ENCODE data around the gene HDAC10. TPM values are rescaled to one million over a fixed set of nuclear protein-coding genes. Genes with fewer than 3 reads are reported as not detected.
A peak's percentile ranks its signal among the peaks of the same experiment; 100 is the strongest.

HDAC10 gene
- polyA plus RNA-seq, 1 of the 3 experiments (the other 2 are of a cell fraction), result 51.9 TPM

GRCh38 chr22:50274771-50275170 lies 23.7 kb upstream of the HDAC10 start:
- Histone ChIP-seq H3K27me3 (ENCODE audit: insufficient read depth) (no peaks in the 10 kb centered on the region), H3K4me2 (no peak overlapping the region), H3K36me3 (replicated peaks in 1 of 2; ENCODE audit: control insufficient read depth in 1 of 2, insufficient read depth in 2 of 2, low read length in 1 of 2) (peaks cover 21 to 51% of the 10 kb centered on the region in 2 experiments), H2AFZ (ENCODE audit: low read depth) (no peak overlapping the region), H3K9me2 (no peaks in the 10 kb centered on the region), H3K4me3 (ENCODE audit: low read depth in 2 of 2, low read length in 1 of 2) (no peak overlapping the region), H3K79me2 (ENCODE audit: insufficient read depth) (no peaks in the 10 kb centered on the region), H3K4me1 (ENCODE audit: control insufficient read depth in 1 of 2, insufficient read depth in 2 of 2, low read depth in 1 of 2, low read length in 1 of 2) (peaks cover 7 to 13% of the 10 kb centered on the region in 2 experiments; a peak in 2 of 4 replicates), H4K20me1 (ENCODE audit: insufficient read depth) (peaks cover 27% of the 10 kb centered on the region; the same call in 1 of the 2 replicates), H3K9me3 (no peaks in the 10 kb centered on the region), H3K27ac (ENCODE audit: low read depth in 2 of 2, low read length in 1 of 2) (no peak overlapping the region; a peak in 1 of 4 replicates), H3F3A (replicated peaks; ENCODE audit: insufficient read depth) (peaks cover 35% of the 10 kb centered on the region), H3K9ac (no peak overlapping the region)
- DNase-seq, result peak; percentile 57
- WGBS (ENCODE audit: low lambda C conversion rate), result 85% methylated on average over 2 of the region's 7 CpGs
- POLR2A ChIA-PET, result no interaction called here
- no peak for TF ChIP-seq RCOR1 (IDR thresholded peaks at IDR 0.05; ENCODE audit: low read length)
- TF ChIP-seq RXRA (IDR thresholded peaks at IDR 0.05; ENCODE audit: borderline replicate concordance, low read depth), result no peak
- TF ChIP-seq USF2 (IDR thresholded peaks at IDR 0.05; ENCODE audit: borderline replicate concordance, low read depth, low read length), result no peak
- no peak for TF ChIP-seq POLR2AphosphoS5 (IDR thresholded peaks at IDR 0.05; ENCODE audit: low read depth, low read length)
- TF ChIP-seq FOXJ3 (CRISPR knock-in tag; IDR thresholded peaks at IDR 0.05), result no peak
- no peak for TF ChIP-seq MEF2A (IDR thresholded peaks at IDR 0.05; ENCODE audit: borderline replicate concordance, low read depth)
- no peak for TF ChIP-seq IRF3 (IDR thresholded peaks at IDR 0.05; ENCODE audit: low read depth, low read length)
- TF ChIP-seq NRF1 (IDR thresholded peaks at IDR 0.05; ENCODE audit: low read depth, low read length), result no peak
- CTCF ChIA-PET, result interaction anchor here (0.9 to 11.4 kb wide), 12 partner anchors 9 to 327 kb away, joined by 3 to 101 read pairs (median 9); partner anchors contain the start of genes DENND6B, HDAC10, MAPK12 and PPP6R2

- Histone ChIP-seq H3K27me3 (ENCODE audit: insufficient read depth) (no peaks in the 10 kb centered on the region), H2AFZ (ENCODE audit: low read depth) (no peak overlapping the region), H3K9ac (no peak overlapping the region), H3K4me2 (no peak overlapping the region), H3F3A (replicated peaks; ENCODE audit: insufficient read depth) (peaks cover 35% of the 10 kb centered on the region), H3K9me3 (no peaks in the 10 kb centered on the region), H3K4me1 (ENCODE audit: control insufficient read depth in 1 of 2, insufficient read depth in 2 of 2, low read depth in 1 of 2, low read length in 1 of 2) (peaks cover 7 to 15% of the 10 kb centered on the region in 2 experiments; a peak in 2 of 4 replicates), H3K27ac (ENCODE audit: low read depth in 2 of 2, low read length in 1 of 2) (peak overlapping the region in 1 of 2 experiments; percentile 11; a peak in 1 of 4 replicates), H3K79me2 (ENCODE audit: insufficient read depth) (no peaks in the 10 kb centered on the region), H4K20me1 (ENCODE audit: insufficient read depth) (peaks cover 27% of the 10 kb centered on the region; the same call in 1 of the 2 replicates), H3K4me3 (ENCODE audit: low read depth in 2 of 2, low read length in 1 of 2) (no peak overlapping the region), H3K9me2 (no peaks in the 10 kb centered on the region), H3K36me3 (replicated peaks in 1 of 2; ENCODE audit: control insufficient read depth in 1 of 2, insufficient read depth in 2 of 2, low read length in 1 of 2) (peaks cover 17 to 47% of the 10 kb centered on the region in 2 experiments)
- ChIA-PET CTCF (interaction anchor here (0.8 to 11.4 kb wide), 13 partner anchors 8 to 328 kb away, joined by 3 to 101 read pairs (median 9); partner anchors contain the start of genes DENND6B, HDAC10, MAPK12 and PPP6R2), POLR2A (no interaction called here)
- peak; percentile 90 for DNase-seq
- no CpG with 5 or more reads among the region's 7 CpGs for WGBS (ENCODE audit: low lambda C conversion rate)
- TF ChIP-seq MXI1 (IDR thresholded peaks at IDR 0.05; ENCODE audit: low read depth, low read length) (no peak), FOXM1 (IDR thresholded peaks at IDR 0.05; ENCODE audit: low read depth) (no peak), NRF1 (IDR thresholded peaks at IDR 0.05; ENCODE audit: low read depth, low read length) (no peak; the same call in 1 of the 2 replicates), FOXJ3 (CRISPR knock-in tag; IDR thresholded peaks at IDR 0.05) (no peak), YY1 (IDR thresholded peaks at IDR 0.05; ENCODE audit: low read depth) (no peak), EZH2phosphoT487 (IDR thresholded peaks at IDR 0.05; ENCODE audit: borderline replicate concordance, low read depth) (no peak), TEAD4 (IDR thresholded peaks at IDR 0.05; ENCODE audit: borderline replicate concordance, insufficient read depth) (no peak), USF2 (IDR thresholded peaks at IDR 0.05; ENCODE audit: borderline replicate concordance, low read depth, low read length) (no peak), USF1 (IDR thresholded peaks at IDR 0.05; ENCODE audit: borderline replicate concordance, low read depth) (no peak), TCF12 (IDR thresholded peaks at IDR 0.05) (no peak), ZBTB33 (IDR thresholded peaks at IDR 0.05; ENCODE audit: borderline replicate concordance, low read depth) (no peak), RXRA (IDR thresholded peaks at IDR 0.05; ENCODE audit: borderline replicate concordance, low read depth) (no peak), FOSL2 (IDR thresholded peaks at IDR 0.05; ENCODE audit: borderline replicate concordance, low read depth) (no peak), PBX3 (IDR thresholded peaks at IDR 0.05) (no peak), SMC3 (IDR thresholded peaks at IDR 0.05; ENCODE audit: low read depth, low read length) (peak; percentile 47; the same call in 1 of the 2 replicates), TAF1 (IDR thresholded peaks at IDR 0.05; ENCODE audit: borderline replicate concordance, low read depth, low read length) (no peak)
Measured at GRCh38 chr22:50274311-50274710, 23.2 kb upstream of the HDAC10 start.
